A549 (cell line): ENCODE measurements around the gene CDK11B. TPM values are rescaled to one million over a fixed set of nuclear protein-coding genes. Genes with fewer than 3 reads are reported as not detected.

Experiments
- ATAC-seq, 2 experiments: fragments of 200-7000 bp in 1 of 2; fragments of >200 bp in 1 of 2; cut with Nextera tagmentation in 1 of 2; cut with Tn5 transposase in 1 of 2; 3 replicates each; pipeline versions ENCODE4 v1.8.0 to v1.9.1; 2018 to 2020; ENCODE audit warnings: mild to moderate bottlenecking in 1 of 2, moderate library complexity in 1 of 2
- CTCF ChIA-PET: fragments of 300-600 bp; sonication (Branson Sonifier 250); formaldehyde crosslinking; extraction: SDS; loops from one replicate; lab custom pipeline; 2021; ENCODE audit warnings: antibody characterized with exemption, inconsistent platforms; lab: Yijun Ruan, JAX
- POLR2A ChIA-PET: fragments of 350-600 bp; formaldehyde crosslinking; extraction: SDS; loops from one replicate; lab custom pipeline; 2021; ENCODE audit warnings: antibody characterized with exemption, inconsistent platforms; lab: Yijun Ruan, JAX
- DNase-seq, 2 experiments: peaks; one replicate each; pipeline versions ENCODE4 v3.0.0 to v3.0.0-alpha.2; 2011 to 2016; ENCODE audit warnings: low read depth in 1 of 2, low spot score in 1 of 2
- FAIRE-seq: peaks from 2 replicates; lab custom pipeline; 2011; peaks lifted over from hg19 to GRCh38; lab: Jason Lieb, UNC
- H3K27ac ChIP-seq, 2 experiments: fragments of >200 bp; sonication (Bioruptor Twin); formaldehyde crosslinking; 3 replicates each; pipeline ENCODE4 v1.5.1; 2016 to 2017
- H3K4me1 ChIP-seq: fragments of >200 bp; sonication (Bioruptor Twin); formaldehyde crosslinking; 3 replicates; pipeline ENCODE4 v1.6.1; 2016
- H3K4me2 ChIP-seq: fragments of >200 bp; sonication (Bioruptor Twin); formaldehyde crosslinking; 3 replicates; pipeline ENCODE4 v1.6.1; 2016
- H3K4me3 ChIP-seq: fragments of >200 bp; sonication (Bioruptor Twin); formaldehyde crosslinking; 3 replicates; pipeline ENCODE4 v1.5.1; 2016
- H3K9me3 ChIP-seq: fragments of >200 bp; sonication (Bioruptor Twin); formaldehyde crosslinking; 3 replicates; pipeline ENCODE4 v1.6.1; 2016
- CBX8 ChIP-seq: fragments of 200-600 bp; sonication (generic); IDR thresholded peaks from 2 replicates; pipeline ENCODE4 v1.6.1; 2016
- CTCF ChIP-seq: fragments of >200 bp; sonication (Bioruptor Twin); formaldehyde crosslinking; IDR thresholded peaks from 3 replicates; pipeline ENCODE4 v1.5.1; 2016
- EHF ChIP-seq: fragments of 250-450 bp; sonication (Bioruptor Pico); IDR thresholded peaks from 2 replicates; pipeline ENCODE4 v1.5.0; 2020; ENCODE audit warnings: mild to moderate bottlenecking
- EP300 ChIP-seq, 2 experiments: fragments of >200 bp; sonication (Bioruptor Twin); formaldehyde crosslinking; IDR thresholded peaks; 2 replicates in 1 of 2; 3 replicates in 1 of 2; pipeline ENCODE4 v1.6.1; 2016 to 2017
- ESRRA ChIP-seq: fragments of 150-350 bp; IDR thresholded peaks from 2 replicates; pipeline ENCODE4 v1.6.1; 2014; ENCODE audit warnings: mild to moderate bottlenecking, low read length, borderline replicate concordance
- FOSL2 ChIP-seq, 2 experiments: fragments of 450-650 bp in 1 of 2; fragments of >200 bp in 1 of 2; sonication (Bioruptor Twin) in 1 of 2; formaldehyde crosslinking; IDR thresholded peaks; 2 replicates each; pipeline versions ENCODE4 v1.5.0 to v1.6.1; 2016 to 2020; ENCODE audit warnings: mild to moderate bottlenecking in 1 of 2, moderate library complexity in 1 of 2
- GATA3 ChIP-seq: IDR thresholded peaks from 2 replicates; pipeline ENCODE4 v1.6.1; 2012; ENCODE audit warnings: borderline replicate concordance
- HES2 ChIP-seq: fragments of >200 bp; sonication (Bioruptor Twin); formaldehyde crosslinking; IDR thresholded peaks from 2 replicates; pipeline ENCODE4 v1.6.1; 2016
- HEYL ChIP-seq: fragments of 250-450 bp; sonication (Bioruptor Pico); IDR thresholded peaks from 2 replicates; pipeline ENCODE4 v1.8.0; 2021; ENCODE audit warnings: mild to moderate bottlenecking, moderate library complexity
- HMGXB4 ChIP-seq: fragments of 250-450 bp; sonication (Bioruptor Pico); IDR thresholded peaks from 2 replicates; pipeline ENCODE4 v1.5.0; 2021; ENCODE audit warnings: mild to moderate bottlenecking, moderate library complexity, borderline replicate concordance
- HOXA7 ChIP-seq: fragments of 250-450 bp; sonication (Bioruptor Pico); IDR thresholded peaks from 2 replicates; pipeline ENCODE4 v1.5.0; 2020; ENCODE audit warnings: mild to moderate bottlenecking, moderate library complexity
- JUN ChIP-seq, 2 experiments: fragments of >200 bp; sonication (Bioruptor Twin); formaldehyde crosslinking; IDR thresholded peaks; 2 replicates in 1 of 2; 3 replicates in 1 of 2; pipeline ENCODE4 v1.6.1; 2016 to 2017
- KDM5A ChIP-seq: fragments of 200-600 bp; sonication (generic); IDR thresholded peaks from 2 replicates; pipeline ENCODE4 v1.6.1; 2016; ENCODE audit warnings: antibody characterized with exemption, mild to moderate bottlenecking
- NFE2L2 ChIP-seq: fragments of 150-350 bp; conservative IDR thresholded peaks from 2 replicates; pipeline ENCODE4 v1.6.1; 2014; ENCODE audit warnings: low read length
- NPAS2 ChIP-seq: fragments of 250-450 bp; sonication (Bioruptor Pico); IDR thresholded peaks from 2 replicates; pipeline ENCODE4 v1.8.0; 2022; ENCODE audit warnings: mild to moderate bottlenecking, moderate library complexity, borderline replicate concordance
- NR3C1 ChIP-seq: fragments of >200 bp; sonication (Bioruptor Twin); formaldehyde crosslinking; IDR thresholded peaks from 3 replicates; pipeline ENCODE4 v1.6.1; 2017
- POLR2AphosphoS2 ChIP-seq: conservative IDR thresholded peaks from 2 replicates; pipeline ENCODE4 v1.6.1; 2012; ENCODE audit warnings: low read length, improper control_type of control experiment, inconsistent platforms
- REST ChIP-seq: fragments of 200-600 bp; sonication (generic); IDR thresholded peaks from 2 replicates; pipeline ENCODE4 v1.6.1; 2016; ENCODE audit warnings: antibody characterized with exemption, mild to moderate bottlenecking, moderate library complexity
- RFX5 ChIP-seq: fragments of 450-650 bp; IDR thresholded peaks from 2 replicates; pipeline ENCODE4 v1.7.1; 2014; ENCODE audit warnings: antibody characterized with exemption, mild to moderate bottlenecking, moderate library complexity
- USF2 ChIP-seq: fragments of 450-650 bp; IDR thresholded peaks from 2 replicates; pipeline ENCODE4 v1.6.1; 2014; ENCODE audit warnings: antibody characterized with exemption
- WGBS: methylation state at CpG from one replicate; pipeline ENCODE4 v1.1.6; 2017; ENCODE audit errors: missing lambda C conversion rate; 5-methylcytosine and 5-hydroxymethylcytosine counted together
- polyA plus RNA-seq, 4 experiments: library from polyadenylated mRNA; depleted of rRNA in 3 of 4; stranded (reverse); fragments of >200 nt; fragmentation: RNase III in 1 of 4; extraction: RNeasy Plus Mini Kit Qiagen cat#74134 plus additional on column Dnase treatment in 1 of 4; gene quantifications; 2 replicates in 3 of 4; 3 replicates in 1 of 4; pipeline ENCODE4 v1.2.3, GENCODE V29; 2011 to 2017

The CDK11B gene
- polyA plus RNA-seq, 2 of the 4 experiments (the other 2 are of a cell fraction): 7.6 to 33.8 TPM

- TF ChIP-seq REST: no peak
- TF ChIP-seq JUN (IDR thresholded peaks at IDR 0.05): no peak
- TF ChIP-seq, all 56 proteins: peak for 0
These were observed 64.1 kb downstream of the CDK11B start (continued) for GRCh38 chr1:1594602-1595260.

- FAIRE-seq (no peak), ATAC-seq (peak; percentile 9 to 27; a peak in 1 of 6 replicates), DNase-seq (no peak)
- H3K4me1 ChIP-seq: peaks cover 11% of the 10 kb centered on the region
- no peak overlapping the region for H3K27ac ChIP-seq
- H3K4me3 ChIP-seq: no peak overlapping the region
- TF ChIP-seq KDM5A (no peak), NFE2L2 (no peak), CBX8 (no peak), POLR2AphosphoS2 (no peak), USF2 (no peak), FOSL2 (IDR thresholded peaks at IDR 0.05) (no peak), FOSL2 (CRISPR knock-in tag; IDR thresholded peaks at IDR 0.05) (no peak)
- CTCF ChIA-PET: no interaction called here
- no peaks in the 10 kb centered on the region for H3K9me3 ChIP-seq
- no peak overlapping the region for H3K4me2 ChIP-seq
- 82% methylated on average over 12 of the region's 24 CpGs for WGBS
- POLR2A ChIA-PET: no interaction called here
These were observed 64.8 kb downstream of the CDK11B start for GRCh38 chr1:1593834-1594601.

- DNase-seq (no peak), FAIRE-seq (no peak), ATAC-seq (no peak)
- no peak overlapping the region for H3K27ac ChIP-seq
- TF ChIP-seq CTCF: no peak
- no peak for TF ChIP-seq RFX5
- TF ChIP-seq HEYL: no peak
- TF ChIP-seq NR3C1: no peak
- TF ChIP-seq GATA3: no peak
- TF ChIP-seq HOXA7 (CRISPR knock-in tag): no peak
- TF ChIP-seq USF2: no peak
- no peak for TF ChIP-seq EHF (CRISPR knock-in tag)
- TF ChIP-seq ESRRA: no peak
- TF ChIP-seq EP300 (IDR thresholded peaks at IDR 0.05): no peak
- no peak for TF ChIP-seq HES2
- no peak for TF ChIP-seq NPAS2 (CRISPR knock-in tag)
- TF ChIP-seq HMGXB4: no peak
- WGBS: 74% methylated on average over 12 of the region's 13 CpGs
- H3K4me2 ChIP-seq: no peak overlapping the region
- no peaks in the 10 kb centered on the region for H3K9me3 ChIP-seq
- ChIA-PET CTCF (no interaction called here), POLR2A (no interaction called here)
- no peak overlapping the region for H3K4me3 ChIP-seq
- no peaks in the 10 kb centered on the region for H3K4me1 ChIP-seq
These were observed 67.4 kb downstream of the CDK11B start for GRCh38 chr1:1591452-1591851.
